Stomach (tissue), 4 donors: ENCODE results near the gene PRICKLE2.

Source experiments
- EP300 ChIP-seq: sonication (generic); formaldehyde crosslinking; IDR thresholded peaks from one replicate; pipeline ENCODE4 v1.6.1; 2017; ENCODE audit warnings: antibody characterized with exemption
- POLR2A ChIP-seq, 4 donors: fragments of 450-650 bp; IDR thresholded peaks; one replicate each; pipeline ENCODE4 v1.6.1; 2016; ENCODE audit warnings: antibody characterized with exemption in 4 of 4, control low read depth in 2 of 4, mild to moderate bottlenecking in 1 of 4, moderate library complexity in 1 of 4
- POLR2AphosphoS5 ChIP-seq, 3 donors: sonication (generic); formaldehyde crosslinking; IDR thresholded peaks; one replicate each; pipeline ENCODE4 v1.6.1; 2016; ENCODE audit warnings: antibody characterized with exemption in 3 of 3
- TF ChIP-seq, protein P1 (sequence below), 7 experiments: fragments of 450-650 bp in 4 of 7; fragments of 200-600 bp in 3 of 7; sonication (generic) in 3 of 7; IDR thresholded peaks; one replicate each; pipeline ENCODE4 v1.5.1; 2016 to 2019; ENCODE audit warnings: antibody characterized with exemption in 7 of 7, control low read depth in 2 of 7, mild to moderate bottlenecking in 1 of 7

DNA sequence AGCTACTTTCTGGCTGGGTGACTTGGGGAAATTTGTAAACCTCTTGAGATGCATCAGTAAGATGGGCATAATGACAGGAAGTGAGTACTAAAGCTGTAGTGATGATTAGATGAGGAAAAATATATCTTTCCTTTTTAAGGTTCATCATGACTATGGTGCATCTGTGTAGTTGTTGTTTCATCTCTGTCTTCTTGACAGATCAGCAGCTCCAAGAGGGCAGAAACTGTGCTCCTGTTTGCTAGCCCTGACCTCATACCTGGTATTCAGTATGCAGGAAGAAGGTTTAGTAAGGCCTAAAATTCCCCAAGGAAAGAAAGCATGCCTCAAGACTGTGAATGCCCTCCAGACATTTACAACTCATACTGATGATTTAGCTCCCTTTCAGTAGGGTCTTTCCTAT lies 119.5 kb downstream of the PRICKLE2 start:
- TF ChIP-seq, protein P1, sequence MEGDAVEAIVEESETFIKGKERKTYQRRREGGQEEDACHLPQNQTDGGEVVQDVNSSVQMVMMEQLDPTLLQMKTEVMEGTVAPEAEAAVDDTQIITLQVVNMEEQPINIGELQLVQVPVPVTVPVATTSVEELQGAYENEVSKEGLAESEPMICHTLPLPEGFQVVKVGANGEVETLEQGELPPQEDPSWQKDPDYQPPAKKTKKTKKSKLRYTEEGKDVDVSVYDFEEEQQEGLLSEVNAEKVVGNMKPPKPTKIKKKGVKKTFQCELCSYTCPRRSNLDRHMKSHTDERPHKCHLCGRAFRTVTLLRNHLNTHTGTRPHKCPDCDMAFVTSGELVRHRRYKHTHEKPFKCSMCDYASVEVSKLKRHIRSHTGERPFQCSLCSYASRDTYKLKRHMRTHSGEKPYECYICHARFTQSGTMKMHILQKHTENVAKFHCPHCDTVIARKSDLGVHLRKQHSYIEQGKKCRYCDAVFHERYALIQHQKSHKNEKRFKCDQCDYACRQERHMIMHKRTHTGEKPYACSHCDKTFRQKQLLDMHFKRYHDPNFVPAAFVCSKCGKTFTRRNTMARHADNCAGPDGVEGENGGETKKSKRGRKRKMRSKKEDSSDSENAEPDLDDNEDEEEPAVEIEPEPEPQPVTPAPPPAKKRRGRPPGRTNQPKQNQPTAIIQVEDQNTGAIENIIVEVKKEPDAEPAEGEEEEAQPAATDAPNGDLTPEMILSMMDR (IDR thresholded peaks at IDR 0.05): no peak
- TF ChIP-seq POLR2A (IDR thresholded peaks at IDR 0.05): no peak
- TF ChIP-seq POLR2AphosphoS5 (IDR thresholded peaks at IDR 0.05): no peak
- TF ChIP-seq EP300: no peak
